ENCODE data around the gene TTLL11.

DNA sequence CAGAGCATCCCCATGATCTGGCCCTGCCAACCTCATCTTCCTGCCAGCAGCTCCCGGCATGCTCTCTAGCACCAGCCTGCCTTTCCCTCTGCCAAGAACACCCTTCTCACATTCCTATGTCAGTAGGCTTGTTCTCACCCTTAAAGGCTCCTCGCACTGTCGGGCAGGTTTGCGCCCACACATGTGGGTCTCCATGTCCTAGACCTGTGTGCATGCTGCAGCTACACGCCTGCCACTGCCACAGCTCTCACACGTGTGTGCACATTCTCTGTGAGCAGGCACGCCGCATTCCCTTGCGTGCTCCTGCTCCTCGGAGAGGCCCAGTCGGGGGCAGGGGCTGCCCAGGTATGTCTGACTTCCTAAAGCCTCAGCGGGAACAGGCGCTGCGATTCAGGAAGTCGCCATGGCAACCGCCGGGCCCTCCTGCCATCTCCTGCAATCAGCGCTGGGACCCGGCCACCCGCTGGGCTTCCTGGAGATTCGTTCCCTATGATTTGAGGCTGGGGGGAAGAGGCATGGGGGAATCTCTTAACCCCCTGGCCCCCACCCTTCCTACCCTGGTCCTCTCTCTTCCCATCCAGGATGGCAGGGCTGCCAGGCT lies 38.4 kb upstream of the TTLL11 start:
- TF ChIP-seq EP300 (IDR thresholded peaks at IDR 0.05; ENCODE audit: borderline replicate concordance in 1 of 2, low read depth in 1 of 2, low read length in 1 of 2) (no peak), SMC3 (IDR thresholded peaks at IDR 0.05; ENCODE audit: low read depth, low read length) (no peak), MEF2A (IDR thresholded peaks at IDR 0.05; ENCODE audit: borderline replicate concordance, low read depth) (no peak), RCOR1 (IDR thresholded peaks at IDR 0.05; ENCODE audit: low read length) (no peak), GATA2 (CRISPR knock-in tag; IDR thresholded peaks at IDR 0.05) (no peak), YY1 (IDR thresholded peaks at IDR 0.05; ENCODE audit: low read depth) (no peak), CHD2 (IDR thresholded peaks at IDR 0.05; ENCODE audit: low read length, partially characterized antibody) (no peak), POLR2AphosphoS5 (IDR thresholded peaks at IDR 0.05; ENCODE audit: low read depth, low read length) (no peak), ELF1 (IDR thresholded peaks at IDR 0.05) (no peak), RXRA (IDR thresholded peaks at IDR 0.05; ENCODE audit: borderline replicate concordance, low read depth) (no peak)
- TF ChIP-seq, protein P1, sequence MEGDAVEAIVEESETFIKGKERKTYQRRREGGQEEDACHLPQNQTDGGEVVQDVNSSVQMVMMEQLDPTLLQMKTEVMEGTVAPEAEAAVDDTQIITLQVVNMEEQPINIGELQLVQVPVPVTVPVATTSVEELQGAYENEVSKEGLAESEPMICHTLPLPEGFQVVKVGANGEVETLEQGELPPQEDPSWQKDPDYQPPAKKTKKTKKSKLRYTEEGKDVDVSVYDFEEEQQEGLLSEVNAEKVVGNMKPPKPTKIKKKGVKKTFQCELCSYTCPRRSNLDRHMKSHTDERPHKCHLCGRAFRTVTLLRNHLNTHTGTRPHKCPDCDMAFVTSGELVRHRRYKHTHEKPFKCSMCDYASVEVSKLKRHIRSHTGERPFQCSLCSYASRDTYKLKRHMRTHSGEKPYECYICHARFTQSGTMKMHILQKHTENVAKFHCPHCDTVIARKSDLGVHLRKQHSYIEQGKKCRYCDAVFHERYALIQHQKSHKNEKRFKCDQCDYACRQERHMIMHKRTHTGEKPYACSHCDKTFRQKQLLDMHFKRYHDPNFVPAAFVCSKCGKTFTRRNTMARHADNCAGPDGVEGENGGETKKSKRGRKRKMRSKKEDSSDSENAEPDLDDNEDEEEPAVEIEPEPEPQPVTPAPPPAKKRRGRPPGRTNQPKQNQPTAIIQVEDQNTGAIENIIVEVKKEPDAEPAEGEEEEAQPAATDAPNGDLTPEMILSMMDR (IDR thresholded peaks at IDR 0.05), result no peak

Measured in SK-N-SH (cell line).